ENCODE data around the gene KLRC4.
"Not testable (repeated sequence)": the region's sequence is repeated elsewhere in the genome, so short reads cannot be mapped to it uniquely, and the experiment has no call there.

The KLRC4 gene

GRCh38 chr12:10422159-10422558 lies 12.6 kb upstream of the KLRC4 start:
- H3K27ac ChIP-seq (ENCODE audit: poor library complexity, severe bottlenecking); H3K27me3 ChIP-seq (ENCODE audit: insufficient read depth, poor library complexity, severe bottlenecking); DNase-seq (ENCODE audit: low spot score); H3K4me1 ChIP-seq (ENCODE audit: insufficient read depth, poor library complexity, severe bottlenecking); H3K9me3 ChIP-seq (ENCODE audit: severe bottlenecking); H3K4me3 ChIP-seq (ENCODE audit: severe bottlenecking); H3K36me3 ChIP-seq (ENCODE audit: low read depth): not testable (repeated sequence)
- ATAC-seq (ENCODE audit: low read depth), result peak; percentile 79

- H3K4me1 ChIP-seq (ENCODE audit: insufficient read depth, poor library complexity, severe bottlenecking); H3K36me3 ChIP-seq (ENCODE audit: low read depth); H3K9me3 ChIP-seq (ENCODE audit: severe bottlenecking); H3K27ac ChIP-seq (ENCODE audit: poor library complexity, severe bottlenecking); DNase-seq (ENCODE audit: low spot score); H3K27me3 ChIP-seq (ENCODE audit: insufficient read depth, poor library complexity, severe bottlenecking); H3K4me3 ChIP-seq (ENCODE audit: severe bottlenecking): not testable (repeated sequence)
- ATAC-seq (ENCODE audit: low read depth), result peak; percentile 69; the same call in 2 of the 3 replicates
These were observed 10.8 kb upstream of the KLRC4 start, which contains the start of gene KLRC3 for GRCh38 chr12:10420334-10420733. KLRC3 (minus strand) TSS chr12:10420595; CDS start chr12:10420550, 45 bp downstream.

- H3K9me3 ChIP-seq (ENCODE audit: severe bottlenecking), result no peaks in the 10 kb centered on the region
- H3K4me1 ChIP-seq (ENCODE audit: insufficient read depth, poor library complexity, severe bottlenecking), result no peaks in the 10 kb centered on the region
- ATAC-seq (ENCODE audit: low read depth), result no peak
- no peak overlapping the region for H3K4me3 ChIP-seq (ENCODE audit: severe bottlenecking)
- no peak for DNase-seq (ENCODE audit: low spot score)
- no peaks in the 10 kb centered on the region for H3K36me3 ChIP-seq (ENCODE audit: low read depth)
- H3K27me3 ChIP-seq (ENCODE audit: insufficient read depth, poor library complexity, severe bottlenecking), result no peaks in the 10 kb centered on the region
- H3K27ac ChIP-seq (ENCODE audit: poor library complexity, severe bottlenecking), result no peak overlapping the region
- no peak for TF ChIP-seq CTCF (IDR thresholded peaks at IDR 0.05; ENCODE audit: poor library complexity, severe bottlenecking)
These were observed 715 bp downstream of the KLRC4 start for GRCh38 chr12:10408842-10409241.

DNA sequence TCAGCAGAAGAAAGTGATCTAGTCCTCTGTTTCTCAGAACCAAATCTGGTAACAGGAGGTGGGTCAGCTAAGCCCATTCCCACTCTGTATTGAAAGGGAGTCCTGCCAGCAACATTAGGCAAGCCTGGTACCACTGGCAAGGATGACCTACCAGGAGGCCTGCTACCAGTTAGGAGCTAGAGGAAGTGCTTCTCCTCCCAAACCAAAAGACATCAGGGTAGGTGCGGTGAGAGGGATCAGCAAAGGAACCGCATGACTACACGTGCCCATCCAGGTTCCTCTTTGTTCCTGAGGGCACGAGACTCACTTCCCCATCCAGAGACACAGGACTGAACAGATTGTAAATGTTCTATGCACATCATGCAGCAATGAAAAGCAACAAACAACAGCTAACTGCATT lies 2.8 kb downstream of the KLRC4 start:
- ATAC-seq (ENCODE audit: low read depth) (no peak), DNase-seq (ENCODE audit: low spot score) (no peak)
- Histone ChIP-seq H3K9me3 (ENCODE audit: severe bottlenecking) (no peaks in the 10 kb centered on the region), H3K4me3 (ENCODE audit: severe bottlenecking) (no peak overlapping the region), H3K4me1 (ENCODE audit: insufficient read depth, poor library complexity, severe bottlenecking) (no peaks in the 10 kb centered on the region), H3K27me3 (ENCODE audit: insufficient read depth, poor library complexity, severe bottlenecking) (no peaks in the 10 kb centered on the region), H3K36me3 (ENCODE audit: low read depth) (no peaks in the 10 kb centered on the region), H3K27ac (ENCODE audit: poor library complexity, severe bottlenecking) (no peak overlapping the region)
- no peak for TF ChIP-seq CTCF (IDR thresholded peaks at IDR 0.05; ENCODE audit: poor library complexity, severe bottlenecking)

- no peaks in the 10 kb centered on the region for H3K36me3 ChIP-seq (ENCODE audit: low read depth)
- no peaks in the 10 kb centered on the region for H3K9me3 ChIP-seq (ENCODE audit: severe bottlenecking)
- H3K27me3 ChIP-seq (ENCODE audit: insufficient read depth, poor library complexity, severe bottlenecking), result no peaks in the 10 kb centered on the region
- no peaks in the 10 kb centered on the region for H3K4me1 ChIP-seq (ENCODE audit: insufficient read depth, poor library complexity, severe bottlenecking)
- H3K27ac ChIP-seq (ENCODE audit: poor library complexity, severe bottlenecking), result no peak overlapping the region
- DNase-seq (ENCODE audit: low spot score), result no peak
- no peak for TF ChIP-seq CTCF (IDR thresholded peaks at IDR 0.05; ENCODE audit: poor library complexity, severe bottlenecking)
- peak; percentile 77 for ATAC-seq (ENCODE audit: low read depth)
- no peak overlapping the region for H3K4me3 ChIP-seq (ENCODE audit: severe bottlenecking)
These were observed 4.3 kb downstream of the KLRC4 start for GRCh38 chr12:10405294-10405693.

- Histone ChIP-seq H3K36me3 (ENCODE audit: low read depth) (no peaks in the 10 kb centered on the region), H3K9me3 (ENCODE audit: severe bottlenecking) (no peaks in the 10 kb centered on the region), H3K27ac (ENCODE audit: poor library complexity, severe bottlenecking) (no peak overlapping the region), H3K27me3 (ENCODE audit: insufficient read depth, poor library complexity, severe bottlenecking) (no peaks in the 10 kb centered on the region), H3K4me1 (ENCODE audit: insufficient read depth, poor library complexity, severe bottlenecking) (no peaks in the 10 kb centered on the region), H3K4me3 (ENCODE audit: severe bottlenecking) (no peak overlapping the region)
- DNase-seq (ENCODE audit: low spot score) (no peak), ATAC-seq (ENCODE audit: low read depth) (no peak)
- TF ChIP-seq CTCF (IDR thresholded peaks at IDR 0.05; ENCODE audit: poor library complexity, severe bottlenecking), result no peak
These were observed 4.8 kb downstream of the KLRC4 start for GRCh38 chr12:10404798-10405197.
